ENCODE measurements around the gene HEXD. TPM values are rescaled to one million over a fixed set of nuclear protein-coding genes. Genes with fewer than 3 reads are reported as not detected.
"Not testable (repeated sequence)": the region's sequence is repeated elsewhere in the genome, so short reads cannot be mapped to it uniquely, and the experiment has no call there.

Gene HEXD
- polyA plus RNA-seq, 1 experiment: 8.9 TPM

DNA sequence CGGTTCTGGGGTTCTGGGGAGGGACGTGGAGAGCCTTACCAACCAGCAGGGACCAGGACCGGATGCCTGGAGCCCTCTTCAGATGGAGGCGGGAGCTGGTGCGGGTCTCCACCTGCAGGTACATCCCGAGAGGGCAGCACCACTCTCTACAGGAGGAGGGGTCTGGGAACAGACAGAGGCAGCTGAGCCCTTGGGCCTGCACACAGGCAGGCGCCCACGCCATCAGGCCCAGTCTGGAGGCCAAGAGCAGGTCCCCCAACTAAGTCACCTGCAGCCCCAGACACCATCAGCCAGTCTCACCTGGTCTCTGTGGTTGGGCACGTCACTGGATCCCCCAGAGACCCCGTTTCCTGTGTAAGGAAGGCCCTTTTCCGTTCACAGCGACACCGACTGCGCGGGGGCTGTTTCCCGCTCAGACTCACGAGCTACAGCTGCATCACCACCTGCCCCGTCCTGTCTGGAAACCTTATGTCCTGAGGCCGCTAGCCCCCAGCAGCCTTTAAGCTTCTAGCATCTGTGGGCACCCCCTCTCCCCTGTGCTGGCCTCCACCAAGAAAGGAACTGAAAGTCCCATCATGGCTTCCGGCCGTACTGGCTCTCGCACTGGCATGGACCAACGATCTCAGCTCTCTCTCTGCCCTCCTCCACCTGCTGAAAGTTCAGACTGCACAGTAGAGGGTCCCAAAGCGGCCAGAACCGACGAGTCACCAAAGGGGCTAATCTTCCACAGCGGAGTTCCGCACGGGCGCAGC lies 31.2 kb downstream of the HEXD start:
- ChIA-PET POLR2A (no interaction called here), CTCF (interaction anchor here (1.0 to 1.3 kb wide), 2 partner anchors 19 to 25 kb away, joined by 3 to 4 read pairs; no protein-coding TSS in a partner anchor)
- no peak for DNase-seq (ENCODE audit: low read depth)

DNA sequence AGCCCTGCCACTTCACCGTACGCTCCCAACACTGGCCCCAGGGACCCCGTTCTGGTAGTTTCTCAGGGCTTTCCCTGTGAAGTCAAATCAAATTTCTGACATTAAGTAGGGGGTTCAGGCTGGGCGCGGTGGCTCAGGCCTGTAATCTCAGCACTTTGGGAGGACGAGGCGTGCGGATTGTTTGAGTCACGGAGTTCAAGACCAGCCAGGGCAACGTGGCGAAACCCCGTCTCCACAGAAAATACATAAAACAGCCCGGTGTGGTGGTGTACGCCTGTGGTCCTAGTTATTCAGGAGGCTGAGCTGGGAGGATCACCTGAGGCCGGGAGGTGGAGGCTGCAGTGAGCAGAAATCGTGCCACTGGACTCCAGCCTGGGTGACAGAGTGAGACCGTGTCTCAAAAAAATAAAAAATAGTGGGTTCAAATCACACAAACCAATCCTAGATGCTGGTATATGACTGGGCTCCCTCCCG lies 31.8 kb downstream of the HEXD start:
- no peak for DNase-seq (ENCODE audit: low read depth)
- Histone ChIP-seq H3K27me3 (ENCODE audit: control insufficient read depth, insufficient read depth, low read length) (no peaks in the 10 kb centered on the region), H3K36me3 (ENCODE audit: control insufficient read depth, insufficient read depth, low read length) (peaks cover 11% of the 10 kb centered on the region), H3K4me3 (ENCODE audit: low read depth, low read length) (peak overlapping the region; percentile 89)
- ChIA-PET POLR2A (no interaction called here), CTCF (no interaction called here)
- TF ChIP-seq, protein P1, sequence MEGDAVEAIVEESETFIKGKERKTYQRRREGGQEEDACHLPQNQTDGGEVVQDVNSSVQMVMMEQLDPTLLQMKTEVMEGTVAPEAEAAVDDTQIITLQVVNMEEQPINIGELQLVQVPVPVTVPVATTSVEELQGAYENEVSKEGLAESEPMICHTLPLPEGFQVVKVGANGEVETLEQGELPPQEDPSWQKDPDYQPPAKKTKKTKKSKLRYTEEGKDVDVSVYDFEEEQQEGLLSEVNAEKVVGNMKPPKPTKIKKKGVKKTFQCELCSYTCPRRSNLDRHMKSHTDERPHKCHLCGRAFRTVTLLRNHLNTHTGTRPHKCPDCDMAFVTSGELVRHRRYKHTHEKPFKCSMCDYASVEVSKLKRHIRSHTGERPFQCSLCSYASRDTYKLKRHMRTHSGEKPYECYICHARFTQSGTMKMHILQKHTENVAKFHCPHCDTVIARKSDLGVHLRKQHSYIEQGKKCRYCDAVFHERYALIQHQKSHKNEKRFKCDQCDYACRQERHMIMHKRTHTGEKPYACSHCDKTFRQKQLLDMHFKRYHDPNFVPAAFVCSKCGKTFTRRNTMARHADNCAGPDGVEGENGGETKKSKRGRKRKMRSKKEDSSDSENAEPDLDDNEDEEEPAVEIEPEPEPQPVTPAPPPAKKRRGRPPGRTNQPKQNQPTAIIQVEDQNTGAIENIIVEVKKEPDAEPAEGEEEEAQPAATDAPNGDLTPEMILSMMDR (IDR thresholded peaks at IDR 0.05; ENCODE audit: insufficient read depth, low read depth, low read length): no peak

More for the DNA sequence above, 31.2 kb downstream of the HEXD start:
- Histone ChIP-seq H3K36me3 (ENCODE audit: control insufficient read depth, insufficient read depth, low read length) (peaks cover 15% of the 10 kb centered on the region), H3K27me3 (ENCODE audit: control insufficient read depth, insufficient read depth, low read length) (no peaks in the 10 kb centered on the region), H3K4me3 (ENCODE audit: low read depth, low read length) (peak overlapping the region; percentile 89)
- TF ChIP-seq, protein P1 (IDR thresholded peaks at IDR 0.05; ENCODE audit: insufficient read depth, low read depth, low read length): no peak

DNA sequence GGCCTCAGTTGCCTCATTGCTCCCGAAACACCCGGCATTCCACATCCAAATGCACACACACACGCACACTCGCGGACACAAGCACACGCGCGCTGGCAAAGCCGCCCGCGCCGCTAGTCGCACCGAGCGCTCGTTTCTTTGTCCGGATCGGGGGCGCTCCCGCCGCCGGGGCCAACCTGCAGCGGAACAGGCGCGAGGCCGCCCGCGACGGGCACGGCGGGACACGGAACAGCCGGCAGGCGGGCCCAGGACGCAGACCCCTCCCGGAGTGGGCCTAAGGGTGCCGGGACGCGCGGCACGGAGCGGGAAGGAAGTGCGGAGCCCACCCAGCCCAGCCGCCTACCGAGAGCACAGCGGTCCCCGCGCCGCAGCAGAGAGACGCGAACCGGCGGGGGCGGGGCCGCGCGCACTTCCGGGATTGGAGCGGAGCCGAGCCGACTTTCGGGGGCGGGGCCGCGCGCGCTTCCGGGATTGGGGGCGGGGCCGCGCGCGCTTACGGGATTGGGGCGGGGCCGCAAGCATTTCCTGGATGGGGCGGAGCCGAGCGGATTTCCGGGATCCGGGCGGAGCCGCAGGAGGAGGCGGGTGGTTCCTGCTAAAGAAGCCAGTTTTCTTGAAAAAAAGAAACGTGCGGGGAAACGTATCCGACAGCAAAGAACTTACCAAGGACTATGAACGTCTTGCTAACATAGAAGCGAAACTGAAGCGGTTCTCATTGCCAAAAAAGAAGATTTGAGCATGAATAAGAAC lies 32.4 kb downstream of the HEXD start, which contains the start of gene CYBC1:
CYBC1 (minus strand) TSS at position 396 of the 750 bp plus-strand sequence. CDS start 1,498 bp downstream, outside the sequence.
- Histone ChIP-seq H3K4me3 (ENCODE audit: low read depth, low read length) (peak within 1 kb of the TSS; percentile 89), H3K36me3 (ENCODE audit: control insufficient read depth, insufficient read depth, low read length) (peaks cover 7% of the 10 kb centered on the region), H3K27me3 (ENCODE audit: control insufficient read depth, insufficient read depth, low read length) (no peaks in the 10 kb centered on the region)
- TF ChIP-seq, protein P1 (IDR thresholded peaks at IDR 0.05; ENCODE audit: insufficient read depth, low read depth, low read length): no peak
- ChIA-PET CTCF (no interaction called here), POLR2A (no interaction called here)
- DNase-seq (ENCODE audit: low read depth): peak; percentile 65

DNA sequence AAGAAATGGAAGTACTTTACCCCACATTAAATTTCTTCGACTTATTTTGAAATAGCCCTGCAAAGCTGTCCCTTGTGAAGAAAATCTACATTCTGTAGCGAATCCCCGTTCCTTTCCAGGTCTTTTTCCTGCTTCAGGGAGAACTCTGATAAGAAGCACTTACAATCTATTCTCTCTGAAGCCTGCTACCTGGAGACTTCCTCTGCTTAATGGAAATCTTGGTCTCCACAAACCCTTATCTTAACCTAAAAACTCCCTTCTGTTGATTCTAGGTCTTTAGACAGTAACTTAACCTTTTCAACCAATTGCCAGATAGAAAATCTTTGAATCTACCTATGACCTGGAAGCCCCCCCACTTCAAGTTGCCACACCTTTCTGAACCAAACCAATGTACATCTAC lies 34.0 kb downstream of the HEXD start:
- ChIA-PET POLR2A (no interaction called here), CTCF (no interaction called here)
- TF ChIP-seq, protein P1 (IDR thresholded peaks at IDR 0.05; ENCODE audit: insufficient read depth, low read depth, low read length): no peak
- no peak for DNase-seq (ENCODE audit: low read depth)
- no peaks in the 10 kb centered on the region for H3K27me3 ChIP-seq (ENCODE audit: control insufficient read depth, insufficient read depth, low read length)
- peaks cover 1% of the 10 kb centered on the region; the same call in 1 of the 2 replicates for H3K36me3 ChIP-seq (ENCODE audit: control insufficient read depth, insufficient read depth, low read length)
- no peak overlapping the region for H3K4me3 ChIP-seq (ENCODE audit: low read depth, low read length)

DNA sequence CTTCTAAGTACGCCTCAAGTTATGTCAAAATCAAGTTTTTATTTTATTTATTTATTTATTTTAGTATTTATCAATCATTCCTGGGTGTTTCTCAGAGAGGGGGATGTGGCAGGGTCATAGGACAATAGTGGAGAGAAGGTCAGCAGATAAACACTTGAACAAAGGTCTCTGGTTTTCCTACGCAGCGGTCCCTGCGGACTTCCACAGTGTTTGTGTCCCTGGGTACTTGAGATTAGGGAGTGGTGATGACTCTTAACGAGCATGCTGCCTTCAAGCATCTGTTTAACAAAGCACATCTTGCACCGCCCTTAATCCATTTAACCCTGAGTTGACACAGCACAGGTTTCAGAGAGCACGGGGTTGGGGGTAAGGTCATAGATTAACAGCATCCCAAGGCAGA lies 35.0 kb downstream of the HEXD start:
- H3K4me3 ChIP-seq (ENCODE audit: low read depth, low read length); POLR2A ChIA-PET; H3K36me3 ChIP-seq (ENCODE audit: control insufficient read depth, insufficient read depth, low read length); DNase-seq (ENCODE audit: low read depth); H3K27me3 ChIP-seq (ENCODE audit: control insufficient read depth, insufficient read depth, low read length); CTCF ChIA-PET: not testable (repeated sequence)

DNA sequence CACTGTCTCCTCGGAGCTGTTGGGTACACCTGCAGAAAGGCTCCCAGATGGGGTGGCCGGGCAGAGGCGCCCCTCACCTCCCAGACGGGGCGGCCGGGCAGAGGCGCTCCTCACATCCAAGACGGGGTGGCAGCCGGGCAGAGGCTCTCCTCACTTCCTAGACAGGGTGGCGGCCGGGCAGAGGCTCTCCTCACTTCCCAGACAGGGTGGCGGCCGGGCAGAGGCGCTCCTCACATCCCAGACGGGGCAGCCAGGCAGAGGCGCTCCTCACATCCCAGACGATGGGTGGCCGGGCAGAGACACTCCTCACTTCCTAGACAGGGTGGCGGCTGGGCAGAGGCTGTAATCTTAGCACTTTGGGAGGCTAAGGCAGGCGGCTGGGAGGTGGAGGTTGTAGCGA lies 35.6 kb downstream of the HEXD start:
- CTCF ChIA-PET; H3K36me3 ChIP-seq (ENCODE audit: control insufficient read depth, insufficient read depth, low read length); H3K4me3 ChIP-seq (ENCODE audit: low read depth, low read length); POLR2A ChIA-PET; H3K27me3 ChIP-seq (ENCODE audit: control insufficient read depth, insufficient read depth, low read length); DNase-seq (ENCODE audit: low read depth): not testable (repeated sequence)
